PC-3 (cell line): ENCODE measurements around the gene STX12. TPM values are rescaled to one million over a fixed set of nuclear protein-coding genes. Genes with fewer than 3 reads are reported as not detected.

Source experiments
- ATAC-seq: fragments of 200-7000 bp; cut with Tn5 transposase; 2 replicates; pipeline ENCODE4 v1.9.1; 2020; ENCODE audit warnings: mild to moderate bottlenecking, moderate library complexity
- BruUV-seq: library from RNA; stranded (reverse); fragments of 400-500 nt; replicated peaks from 2 replicates; lab custom pipeline; 2021; lab: Mats Ljungman, UMichigan
- CTCF ChIA-PET: fragments of 300-600 bp; sonication (Branson Sonifier 250); formaldehyde crosslinking; loops from one replicate; lab custom pipeline; 2022; ENCODE audit warnings: antibody characterized with exemption; lab: Charles Lee
- POLR2A ChIA-PET: fragments of 300-600 bp; sonication (Branson Sonifier 250); formaldehyde crosslinking; loops from one replicate; lab custom pipeline; 2022; ENCODE audit warnings: antibody characterized with exemption; ENCODE audit not compliant: unreplicated experiment; lab: Charles Lee
- DNase-seq: peaks from one replicate; pipeline ENCODE4 v3.0.0-alpha.2; 2015
- H2AFZ ChIP-seq: fragments of 300-600 bp; sonication (generic); 2 replicates; pipeline ENCODE4 v1.6.0; 2016; ENCODE audit warnings: antibody characterized with exemption, low read length
- H3F3A ChIP-seq: fragments of 300-600 bp; sonication (generic); one replicate; pipeline ENCODE4 v1.6.0; 2017; ENCODE audit warnings: antibody characterized with exemption, low read length, control low read depth, mild to moderate bottlenecking; ENCODE audit not compliant: unreplicated experiment
- H3K27ac ChIP-seq: fragments of 300-600 bp; sonication (generic); 2 replicates; pipeline ENCODE4 v1.5.1; 2016; ENCODE audit warnings: mild to moderate bottlenecking, low read length
- H3K27me3 ChIP-seq: fragments of 300-600 bp; sonication (generic); 2 replicates; pipeline ENCODE4 v1.6.1; 2016; ENCODE audit warnings: low read length, mixed read lengths
- H3K36me3 ChIP-seq: fragments of 300-600 bp; sonication (generic); 2 replicates; pipeline ENCODE4 v1.6.1; 2016; ENCODE audit warnings: low read depth, mixed run types, low read length, mixed read lengths
- H3K4me1 ChIP-seq: fragments of 300-600 bp; sonication (generic); 2 replicates; pipeline ENCODE4 v1.5.1; 2016; ENCODE audit warnings: low read length; ENCODE audit not compliant: insufficient read depth
- H3K4me2 ChIP-seq: fragments of 300-600 bp; sonication (generic); 2 replicates; pipeline ENCODE4 v1.6.0; 2016; ENCODE audit warnings: low read length
- H3K4me3 ChIP-seq: fragments of 300-600 bp; sonication (generic); 2 replicates; pipeline ENCODE4 v1.5.1; 2016; ENCODE audit warnings: mild to moderate bottlenecking, low read length, mixed read lengths
- H3K79me2 ChIP-seq: fragments of 300-600 bp; sonication (generic); 2 replicates; pipeline ENCODE4 v1.6.1; 2017; ENCODE audit warnings: low read length, mixed read lengths
- H3K9ac ChIP-seq: fragments of 300-600 bp; sonication (generic); 2 replicates; pipeline ENCODE4 v1.6.0; 2016; ENCODE audit warnings: mild to moderate bottlenecking, low read length
- H3K9me2 ChIP-seq: fragments of 300-600 bp; sonication (generic); replicated peaks from 2 replicates; pipeline ENCODE4 v1.6.1; 2016; ENCODE audit warnings: mixed run types, low read length, mixed read lengths
- H3K9me3 ChIP-seq: fragments of 300-600 bp; sonication (generic); 2 replicates; pipeline ENCODE4 v1.6.1; 2016; ENCODE audit warnings: low read length, mixed read lengths
- H4K20me1 ChIP-seq: fragments of 300-600 bp; sonication (generic); 2 replicates; pipeline ENCODE4 v1.6.1; 2016; ENCODE audit warnings: low read length, mixed read lengths
- CTCF ChIP-seq: fragments of 300-600 bp; sonication (generic); conservative IDR thresholded peaks from 2 replicates; pipeline ENCODE4 v1.5.1; 2017; ENCODE audit warnings: antibody characterized with exemption, low read depth, mild to moderate bottlenecking, low read length
- EZH2 ChIP-seq: fragments of 300-600 bp; sonication (generic); IDR thresholded peaks from one replicate; pipeline ENCODE4 v1.6.1; 2017; ENCODE audit warnings: antibody characterized with exemption, mild to moderate bottlenecking, low read length; ENCODE audit not compliant: unreplicated experiment
- EZH2phosphoT487 ChIP-seq: fragments of 300-600 bp; sonication (generic); IDR thresholded peaks from 2 replicates; pipeline ENCODE4 v1.6.1; 2018; ENCODE audit warnings: mild to moderate bottlenecking, antibody characterized with exemption, low read length, borderline replicate concordance
- intact Hi-C: fragments of 100-400 bp; cut with micrococcal nuclease; formaldehyde crosslinking; loops from 2 replicates; pipeline ENCODE4 v1.9.0; 2023
- total RNA-seq: library from RNA; depleted of rRNA; stranded (reverse); fragments of >200 nt; gene quantifications from 2 replicates; pipeline ENCODE4 v1.2.3, GENCODE V29; 2014

The STX12 gene
- total RNA-seq, 1 experiment from 2014 or later = 28.5 TPM

- Histone ChIP-seq H3K9me3 (no peaks in the 10 kb centered on the region), H3F3A (no peaks in the 10 kb centered on the region), H3K36me3 (no peaks in the 10 kb centered on the region), H3K4me2 (no peak overlapping the region), H3K27me3 (no peaks in the 10 kb centered on the region), H3K4me3 (no peak overlapping the region), H2AFZ (no peak overlapping the region), H3K9ac (no peak overlapping the region), H3K9me2 (no peaks in the 10 kb centered on the region), H3K79me2 (no peaks in the 10 kb centered on the region), H4K20me1 (no peaks in the 10 kb centered on the region), H3K27ac (no peak overlapping the region), H3K4me1 (peaks cover 28% of the 10 kb centered on the region)
- ATAC-seq (no peak), DNase-seq (no peak)
- POLR2A ChIA-PET = no interaction called here
- intact Hi-C loops = no loop called here
- no TSS peak for BruUV-seq
- TF ChIP-seq CTCF (no peak), EZH2 (no peak), EZH2phosphoT487 (no peak)
- CTCF ChIA-PET = no interaction called here
Observed at GRCh38 chr1:27865821-27866220, 92.8 kb downstream of the STX12 start.

- ATAC-seq (no peak), DNase-seq (no peak)
- Histone ChIP-seq H3K79me2 (no peaks in the 10 kb centered on the region), H3K4me1 (peaks cover 15% of the 10 kb centered on the region), H3K9ac (no peak overlapping the region), H3K36me3 (no peaks in the 10 kb centered on the region), H2AFZ (no peak overlapping the region), H3K9me3 (no peaks in the 10 kb centered on the region), H3F3A (no peaks in the 10 kb centered on the region), H3K27me3 (no peaks in the 10 kb centered on the region), H4K20me1 (no peaks in the 10 kb centered on the region), H3K9me2 (no peaks in the 10 kb centered on the region), H3K4me2 (no peak overlapping the region), H3K27ac (no peak overlapping the region), H3K4me3 (no peak overlapping the region)
- no TSS peak for BruUV-seq
- intact Hi-C loops = no loop called here
- TF ChIP-seq CTCF = no peak
- no peak for TF ChIP-seq EZH2phosphoT487
- TF ChIP-seq EZH2 = no peak
- ChIA-PET CTCF (no interaction called here), POLR2A (no interaction called here)
Observed at GRCh38 chr1:27868556-27868931, 95.5 kb downstream of the STX12 start.

- Histone ChIP-seq H2AFZ (no peak overlapping the region), H3K4me3 (no peak overlapping the region), H3K4me2 (no peak overlapping the region), H3K9me2 (no peaks in the 10 kb centered on the region), H3K27ac (no peak overlapping the region), H3K36me3 (no peaks in the 10 kb centered on the region), H3F3A (no peaks in the 10 kb centered on the region), H4K20me1 (no peaks in the 10 kb centered on the region), H3K27me3 (no peaks in the 10 kb centered on the region), H3K4me1 (peaks cover 9% of the 10 kb centered on the region), H3K79me2 (no peaks in the 10 kb centered on the region), H3K9me3 (no peaks in the 10 kb centered on the region), H3K9ac (no peak overlapping the region)
- POLR2A ChIA-PET = no interaction called here
- intact Hi-C loops = no loop called here
- no peak for ATAC-seq
- CTCF ChIA-PET = no interaction called here
- BruUV-seq = no TSS peak
- DNase-seq = no peak
- no peak for TF ChIP-seq EZH2phosphoT487
Observed at GRCh38 chr1:27868932-27869718, 96.1 kb downstream of the STX12 start.
